Neural cell (in vitro differentiated cells): ENCODE results near the gene SPON1.

Experiments
- EP300 ChIP-seq: fragments of 450-650 bp; conservative IDR thresholded peaks from 2 replicates; pipeline ENCODE4 v1.6.1; 2014; ENCODE audit warnings: antibody characterized with exemption, mild to moderate bottlenecking, moderate library complexity; ENCODE audit not compliant: poor library complexity, severe bottlenecking
- EZH2 ChIP-seq: fragments of 200-600, 300-800 bp; shearing (Covaris generic), sonication (generic); IDR thresholded peaks from 2 replicates; pipeline ENCODE4 v1.6.1; 2014; ENCODE audit warnings: antibody characterized with exemption, low read length, borderline replicate concordance, mild to moderate bottlenecking; ENCODE audit not compliant: insufficient read depth, poor library complexity, severe bottlenecking
- POLR2AphosphoS5 ChIP-seq: IDR thresholded peaks from 2 replicates; pipeline ENCODE4 v1.6.1; 2012
- RAD21 ChIP-seq: fragments of 450-650 bp; conservative IDR thresholded peaks from 2 replicates; pipeline ENCODE4 v1.6.1; 2014; ENCODE audit warnings: antibody characterized with exemption, mild to moderate bottlenecking, moderate library complexity
- REST ChIP-seq: IDR thresholded peaks from 2 replicates; pipeline ENCODE4 v1.6.1; 2012; ENCODE audit warnings: borderline replicate concordance
- SMC3 ChIP-seq: fragments of 450-650 bp; conservative IDR thresholded peaks from 2 replicates; pipeline ENCODE4 v1.6.1; 2014; ENCODE audit warnings: antibody characterized with exemption, mild to moderate bottlenecking, moderate library complexity; ENCODE audit not compliant: poor library complexity
- TAF1 ChIP-seq: IDR thresholded peaks from 2 replicates; pipeline ENCODE4 v1.6.1; 2012; ENCODE audit warnings: low read depth
- TF ChIP-seq, protein P1 (sequence below): fragments of 450-650 bp; IDR thresholded peaks from 2 replicates; pipeline ENCODE4 v1.5.1; 2014; ENCODE audit warnings: antibody characterized with exemption, mild to moderate bottlenecking, moderate library complexity; ENCODE audit not compliant: poor library complexity, severe bottlenecking

DNA sequence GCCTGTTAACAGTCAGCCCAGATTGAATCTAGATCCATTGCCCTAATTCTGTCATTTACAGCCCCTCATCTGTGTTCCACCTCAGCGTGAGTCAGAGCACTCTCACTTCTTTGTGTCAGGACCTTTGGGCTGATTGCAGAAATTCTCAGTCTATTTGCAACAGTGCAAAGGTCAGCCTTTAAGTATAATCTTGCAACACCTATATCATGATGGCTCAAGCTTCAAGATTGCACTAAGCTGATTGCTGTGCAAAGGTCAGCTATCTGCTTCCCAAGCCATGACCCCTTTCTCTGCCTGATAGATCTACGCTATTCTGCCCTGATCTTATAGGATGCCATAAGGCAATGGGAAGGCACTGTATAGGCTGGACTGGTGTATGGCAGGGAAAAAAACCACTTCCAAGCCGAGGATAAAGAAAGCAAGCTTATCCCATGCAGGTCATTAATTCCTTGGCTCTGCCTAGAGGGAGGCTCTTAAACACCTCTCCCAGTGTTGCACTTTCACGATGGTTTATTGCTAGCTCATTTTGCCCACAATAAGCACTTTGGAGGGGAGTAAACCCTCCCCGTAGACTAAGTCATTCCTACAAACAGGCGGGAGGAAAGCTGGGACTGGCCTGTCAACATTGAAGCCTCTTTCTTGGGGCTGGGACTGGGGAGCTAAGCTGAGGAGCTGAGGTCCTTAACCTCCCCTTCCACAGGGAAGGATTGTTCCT, 295.9 kb downstream of the SPON1 start:
- TF ChIP-seq, protein P1, sequence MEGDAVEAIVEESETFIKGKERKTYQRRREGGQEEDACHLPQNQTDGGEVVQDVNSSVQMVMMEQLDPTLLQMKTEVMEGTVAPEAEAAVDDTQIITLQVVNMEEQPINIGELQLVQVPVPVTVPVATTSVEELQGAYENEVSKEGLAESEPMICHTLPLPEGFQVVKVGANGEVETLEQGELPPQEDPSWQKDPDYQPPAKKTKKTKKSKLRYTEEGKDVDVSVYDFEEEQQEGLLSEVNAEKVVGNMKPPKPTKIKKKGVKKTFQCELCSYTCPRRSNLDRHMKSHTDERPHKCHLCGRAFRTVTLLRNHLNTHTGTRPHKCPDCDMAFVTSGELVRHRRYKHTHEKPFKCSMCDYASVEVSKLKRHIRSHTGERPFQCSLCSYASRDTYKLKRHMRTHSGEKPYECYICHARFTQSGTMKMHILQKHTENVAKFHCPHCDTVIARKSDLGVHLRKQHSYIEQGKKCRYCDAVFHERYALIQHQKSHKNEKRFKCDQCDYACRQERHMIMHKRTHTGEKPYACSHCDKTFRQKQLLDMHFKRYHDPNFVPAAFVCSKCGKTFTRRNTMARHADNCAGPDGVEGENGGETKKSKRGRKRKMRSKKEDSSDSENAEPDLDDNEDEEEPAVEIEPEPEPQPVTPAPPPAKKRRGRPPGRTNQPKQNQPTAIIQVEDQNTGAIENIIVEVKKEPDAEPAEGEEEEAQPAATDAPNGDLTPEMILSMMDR, result no peak
- TF ChIP-seq EP300 (no peak), TAF1 (no peak), REST (no peak), SMC3 (no peak), POLR2AphosphoS5 (no peak), EZH2 (no peak), RAD21 (no peak)
